PFSK-1 (cell line): ENCODE data around the gene PGLYRP3.

Experiments
- FOXP2 ChIP-seq: optimal IDR thresholded peaks from 2 replicates; pipeline ENCODE3; 2011; ENCODE audit warnings: borderline replicate concordance, control low read depth, inconsistent platforms; ENCODE audit not compliant: insufficient read depth; ENCODE audit errors: extremely low read length, extremely low read depth
- POLR2AphosphoS5 ChIP-seq: IDR thresholded peaks from 2 replicates; pipeline ENCODE4 v1.6.1; 2012; ENCODE audit warnings: low read depth, mild to moderate bottlenecking, control low read depth, low read length, moderate library complexity
- REST ChIP-seq, 2 experiments: IDR thresholded peaks; 2 replicates each; pipeline versions ENCODE4 v1.6.1 to v1.8.0; 2011 to 2012; ENCODE audit warnings: low read depth in 2 of 2, low read length in 2 of 2, control low read depth in 1 of 2, inconsistent platforms in 1 of 2, mild to moderate bottlenecking in 1 of 2, moderate library complexity in 1 of 2; ENCODE audit not compliant: insufficient read depth in 1 of 2
- SIN3A ChIP-seq: IDR thresholded peaks from 2 replicates; pipeline ENCODE4 v1.6.1; 2012; ENCODE audit warnings: mild to moderate bottlenecking, low read length, moderate library complexity, borderline replicate concordance; ENCODE audit not compliant: insufficient read depth
- TAF1 ChIP-seq: IDR thresholded peaks from 2 replicates; pipeline ENCODE4 v1.6.1; 2012; ENCODE audit warnings: low read length, control low read depth, borderline replicate concordance; ENCODE audit not compliant: insufficient read depth

- TF ChIP-seq REST (IDR thresholded peaks at IDR 0.05; ENCODE audit: insufficient read depth in 1 of 2, low read depth in 2 of 2, low read length in 2 of 2) (no peak), POLR2AphosphoS5 (no peak), SIN3A (no peak), FOXP2 (no peak), TAF1 (no peak)
Measured at GRCh38 chr1:153261281-153262069, 51.3 kb downstream of the PGLYRP3 start.
